Measurements from ENCODE around the gene POLG. TPM values are rescaled to one million over a fixed set of nuclear protein-coding genes. Genes with fewer than 3 reads are reported as not detected.

POLG gene
- total RNA-seq, 4 donors from 2014 or later: 63.7 to 136 (median 120) TPM

DNA sequence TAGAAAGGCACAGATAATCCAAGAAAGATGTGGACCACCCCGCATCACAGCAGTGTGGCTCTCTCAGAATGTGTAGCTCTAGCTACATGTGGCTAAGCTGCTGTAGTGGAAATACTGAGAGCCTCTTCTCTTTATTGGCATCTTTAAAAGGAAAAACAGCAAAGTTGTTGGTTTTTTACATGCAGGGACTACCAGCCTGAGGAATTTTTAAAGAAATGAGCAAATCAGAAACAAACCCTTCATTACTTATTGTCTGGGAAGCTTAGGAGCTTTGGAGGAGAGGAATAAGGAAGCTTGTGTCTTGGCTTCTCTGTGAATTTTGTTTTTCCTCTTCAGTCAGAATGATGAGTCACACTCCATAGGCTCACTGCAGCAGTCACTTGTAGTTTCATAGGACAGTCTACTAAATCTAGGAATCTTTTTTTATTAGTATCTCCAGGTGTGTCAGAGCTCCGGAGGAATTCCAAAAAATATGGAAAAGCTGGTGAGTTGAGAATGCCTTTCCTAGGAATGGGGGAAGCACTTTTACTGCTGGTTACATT lies 27.5 kb downstream of the POLG start:
- no peak for DNase-seq
- H3K27ac ChIP-seq: no peak overlapping the region
- TF ChIP-seq CTCF (IDR thresholded peaks at IDR 0.05) (no peak), POLR2A (IDR thresholded peaks at IDR 0.05) (no peak)
- no peak overlapping the region for H3K4me3 ChIP-seq
- H3K9me3 ChIP-seq: no peaks in the 10 kb centered on the region
- H3K4me1 ChIP-seq: no peaks in the 10 kb centered on the region
- H3K27me3 ChIP-seq: no peaks in the 10 kb centered on the region
- H3K36me3 ChIP-seq: no peaks in the 10 kb centered on the region

DNA sequence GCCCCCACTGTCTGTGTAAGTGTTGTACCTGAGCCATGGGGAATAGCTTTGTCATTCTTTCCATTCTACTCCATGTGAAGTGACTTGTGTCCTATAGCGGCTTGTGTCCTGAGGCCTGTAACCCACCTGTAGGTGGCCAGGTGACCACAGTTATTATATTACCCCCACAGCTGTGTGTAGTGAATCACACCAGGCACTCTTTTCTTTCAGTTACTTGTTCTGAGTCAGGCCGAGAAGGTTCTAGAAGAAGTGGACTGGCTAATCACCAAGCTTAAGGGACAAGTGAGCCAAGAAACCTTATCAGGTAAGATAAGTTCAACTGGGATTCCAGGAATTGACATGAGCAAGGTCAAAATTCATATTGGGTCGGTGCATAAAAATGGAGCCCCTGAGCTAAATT lies 29.2 kb downstream of the POLG start:
- no peak for DNase-seq
- H3K27me3 ChIP-seq: no peaks in the 10 kb centered on the region
- no peak overlapping the region for H3K4me3 ChIP-seq
- no peak for TF ChIP-seq CTCF (IDR thresholded peaks at IDR 0.05)
- no peak for TF ChIP-seq POLR2A (IDR thresholded peaks at IDR 0.05)
- H3K36me3 ChIP-seq: no peaks in the 10 kb centered on the region
- no peaks in the 10 kb centered on the region for H3K9me3 ChIP-seq
- no peak overlapping the region for H3K27ac ChIP-seq
- no peaks in the 10 kb centered on the region for H3K4me1 ChIP-seq

GRCh38 chr15:89303986-89304385 lies 30.6 kb downstream of the POLG start:
- Histone ChIP-seq H3K27ac (no peak overlapping the region), H3K9me3 (no peaks in the 10 kb centered on the region), H3K27me3 (no peaks in the 10 kb centered on the region), H3K4me3 (no peak overlapping the region), H3K4me1 (no peaks in the 10 kb centered on the region), H3K36me3 (no peaks in the 10 kb centered on the region)
- TF ChIP-seq CTCF (IDR thresholded peaks at IDR 0.05) (no peak), POLR2A (IDR thresholded peaks at IDR 0.05) (no peak)
- no peak for DNase-seq

DNA sequence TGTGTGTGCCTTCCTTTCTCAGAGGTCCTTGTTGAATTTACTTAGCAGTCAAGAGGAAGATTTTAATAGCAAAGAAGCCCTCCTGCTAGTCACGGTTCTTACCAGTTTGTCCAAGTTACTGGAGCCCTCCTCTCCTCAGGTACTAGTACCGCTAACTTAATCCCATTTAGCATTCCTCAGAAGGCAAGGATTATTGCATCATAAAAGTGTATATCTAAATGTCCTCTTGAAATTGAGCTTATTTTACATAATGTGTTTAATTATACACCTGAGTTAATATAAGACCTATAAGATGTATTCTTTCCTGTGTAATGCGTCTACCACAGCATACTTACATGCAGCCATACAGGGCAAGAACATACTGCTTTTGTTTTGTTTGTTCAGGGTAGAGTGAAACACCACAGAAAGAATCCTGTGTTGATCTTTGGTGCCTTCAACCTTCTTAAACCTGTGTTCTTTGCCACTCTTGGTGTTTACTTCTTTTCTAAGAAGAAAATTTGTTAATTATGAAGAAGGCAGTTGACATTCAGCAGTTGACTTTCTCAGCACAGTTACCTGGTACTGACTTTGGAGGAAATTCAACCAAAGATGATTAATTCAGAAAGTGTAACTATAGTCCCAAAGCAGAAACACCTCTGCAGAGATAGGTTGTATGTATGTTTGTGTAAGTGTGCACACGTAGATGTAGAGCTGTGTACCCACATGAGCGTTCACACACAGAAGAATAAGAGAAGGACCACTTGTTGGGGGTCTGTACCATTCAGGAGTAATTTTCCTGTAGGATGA lies 33.1 kb downstream of the POLG start:
- Histone ChIP-seq H3K4me1 (no peaks in the 10 kb centered on the region), H3K4me3 (no peak overlapping the region), H3K36me3 (no peaks in the 10 kb centered on the region), H3K9me3 (no peaks in the 10 kb centered on the region), H3K27ac (no peak overlapping the region), H3K27me3 (no peaks in the 10 kb centered on the region)
- no peak for DNase-seq
- TF ChIP-seq POLR2A (IDR thresholded peaks at IDR 0.05): no peak
- TF ChIP-seq CTCF (IDR thresholded peaks at IDR 0.05): no peak

DNA sequence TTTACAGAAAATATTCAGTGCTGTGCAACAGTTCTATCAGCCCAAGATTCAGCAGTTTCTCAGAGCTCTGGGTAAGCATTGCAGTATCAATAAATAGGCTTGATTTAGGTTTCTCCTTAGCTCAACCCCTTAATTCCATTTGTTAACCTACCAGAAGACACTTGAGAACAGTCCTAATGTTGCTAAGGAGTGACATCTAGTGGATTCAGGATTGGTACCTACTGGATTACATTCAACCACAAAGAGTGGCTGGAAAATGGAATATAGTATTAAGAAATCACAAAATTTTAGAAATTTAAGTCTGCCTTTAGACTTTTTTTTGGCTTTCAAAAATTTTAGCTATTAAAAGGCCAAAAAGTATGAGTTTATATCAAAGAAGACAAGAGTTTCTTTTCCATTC lies 34.7 kb downstream of the POLG start:
- no peak overlapping the region for H3K4me3 ChIP-seq
- H3K27me3 ChIP-seq: no peaks in the 10 kb centered on the region
- H3K9me3 ChIP-seq: no peaks in the 10 kb centered on the region
- no peaks in the 10 kb centered on the region for H3K4me1 ChIP-seq
- H3K27ac ChIP-seq: no peak overlapping the region
- no peaks in the 10 kb centered on the region for H3K36me3 ChIP-seq
- DNase-seq: no peak
- TF ChIP-seq CTCF (IDR thresholded peaks at IDR 0.05) (peak in 3 of 6 experiments; percentile 18 to 34 (median 34)), POLR2A (IDR thresholded peaks at IDR 0.05) (no peak)

Data from Peyer's patch (tissue), 4 donors.